GM21423 (cell line): ENCODE results near the gene LRP1B.

ENCODE experiments used
- ATAC-seq: cut with Tn5 transposase; IDR thresholded peaks from one replicate; pipeline ENCODE4 v1.9.1; 2021; ENCODE audit warnings: mild to moderate bottlenecking, moderate library complexity; ENCODE audit not compliant: unreplicated experiment

Gene LRP1B

DNA sequence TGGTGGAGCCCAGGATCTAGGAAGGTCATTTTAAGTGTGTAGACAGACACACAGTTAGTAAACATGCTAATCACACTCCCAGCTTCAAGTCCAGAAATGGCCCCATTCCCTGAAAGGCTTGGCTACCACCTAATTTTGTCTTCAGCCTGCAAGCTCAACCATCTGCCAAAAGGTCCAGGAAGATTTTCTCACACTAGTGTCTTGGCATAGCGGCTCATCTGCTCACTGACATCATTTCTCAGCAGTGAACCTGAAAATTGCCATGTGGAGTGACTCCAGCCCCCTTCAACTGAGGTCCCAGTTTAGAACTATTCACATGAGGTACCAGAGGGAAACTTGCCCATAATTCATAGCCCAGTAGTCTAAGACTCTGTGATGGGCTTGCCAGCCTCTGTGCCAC is 748.9 kb downstream of the LRP1B start:
- ATAC-seq: no peak

GRCh38 chr2:141380008-141380979 is 750.5 kb downstream of the LRP1B start:
- ATAC-seq: no peak

- no peak for ATAC-seq
These were observed 766.0 kb downstream of the LRP1B start for GRCh38 chr2:141364821-141365220.

- no peak for ATAC-seq
These were observed 768.5 kb downstream of the LRP1B start for GRCh38 chr2:141362311-141362710.

GRCh38 chr2:141348481-141348880 is 782.3 kb downstream of the LRP1B start:
- ATAC-seq: no peak

DNA sequence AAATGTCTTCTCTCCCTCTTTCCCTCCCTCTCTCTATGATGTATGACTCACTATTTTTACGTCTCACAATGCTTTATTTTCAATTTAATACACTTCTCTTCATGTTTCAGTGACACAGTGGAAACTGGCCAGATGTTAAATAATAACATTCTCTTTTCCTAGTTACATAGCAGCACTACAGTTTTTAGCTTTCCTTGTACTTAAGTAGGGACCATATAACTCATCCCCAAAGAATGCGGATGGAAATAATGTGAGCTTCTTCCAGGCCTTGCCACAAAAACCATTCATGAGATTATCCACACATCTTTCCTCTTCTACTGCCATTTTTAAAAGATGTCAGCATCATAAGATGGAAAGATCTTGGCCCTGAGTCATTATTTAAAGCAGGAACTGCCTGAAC is 789.4 kb downstream of the LRP1B start:
- no peak for ATAC-seq

DNA sequence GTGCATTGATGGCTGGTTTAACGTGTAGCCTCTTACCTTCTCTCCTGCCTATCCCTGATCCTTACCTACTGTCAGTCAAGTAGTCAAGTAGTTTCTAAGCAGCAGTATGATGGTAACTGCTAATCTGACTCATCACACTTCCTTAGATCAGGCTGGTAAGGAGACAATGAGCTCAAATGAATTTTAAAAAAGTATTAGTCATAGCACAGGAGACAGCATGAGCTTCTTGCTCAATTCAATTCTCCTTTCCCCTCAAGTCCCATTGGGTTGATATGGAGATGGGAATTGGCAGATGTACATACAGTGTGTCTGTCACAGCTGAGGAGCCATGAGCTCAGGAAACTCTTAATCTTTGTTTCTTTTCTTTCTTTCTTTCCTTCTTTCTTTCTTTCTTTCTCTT is 799.7 kb downstream of the LRP1B start:
- ATAC-seq: no peak

- ATAC-seq: no peak
These were observed 800.9 kb downstream of the LRP1B start for GRCh38 chr2:141329964-141330363.

GRCh38 chr2:141323571-141323970 is 807.2 kb downstream of the LRP1B start:
- ATAC-seq: no peak

DNA sequence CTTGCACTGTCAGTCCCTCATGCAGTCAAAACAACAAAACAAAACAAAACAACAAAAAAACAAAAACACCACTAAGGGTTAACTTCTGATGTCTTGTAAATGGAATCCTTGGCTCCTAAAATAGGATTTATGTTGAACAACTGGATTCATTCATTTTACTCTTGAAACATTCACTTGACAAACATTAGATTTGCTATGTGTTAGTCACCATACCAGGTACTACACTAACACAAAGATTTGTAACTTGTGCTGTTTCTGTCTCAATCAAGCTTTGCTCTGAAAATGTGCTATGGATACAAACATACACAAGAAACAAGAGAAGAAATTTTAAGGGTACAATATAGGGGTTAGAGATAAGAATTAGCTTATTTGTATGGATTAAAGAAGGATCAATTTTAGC is 812.8 kb downstream of the LRP1B start:
- no peak for ATAC-seq

DNA sequence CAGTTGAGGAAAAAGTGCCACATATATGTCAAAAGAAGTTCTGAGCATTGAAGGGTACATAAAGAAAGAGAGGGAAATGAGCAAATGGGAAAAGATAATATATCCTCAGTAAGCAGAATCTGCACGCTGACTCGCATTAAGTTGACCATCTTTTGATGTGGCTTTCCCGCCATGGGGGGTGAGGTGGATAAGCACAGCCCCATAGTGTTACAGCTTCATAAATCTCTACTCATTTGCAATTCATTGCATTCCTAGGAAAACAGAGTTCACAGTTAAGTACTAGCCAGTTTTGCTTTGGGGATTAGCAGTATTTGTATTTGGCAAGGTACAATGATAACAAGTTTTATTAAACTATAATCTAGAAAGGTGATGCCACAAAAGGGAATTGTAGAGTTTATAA is 814.2 kb downstream of the LRP1B start:
- ATAC-seq: no peak

DNA sequence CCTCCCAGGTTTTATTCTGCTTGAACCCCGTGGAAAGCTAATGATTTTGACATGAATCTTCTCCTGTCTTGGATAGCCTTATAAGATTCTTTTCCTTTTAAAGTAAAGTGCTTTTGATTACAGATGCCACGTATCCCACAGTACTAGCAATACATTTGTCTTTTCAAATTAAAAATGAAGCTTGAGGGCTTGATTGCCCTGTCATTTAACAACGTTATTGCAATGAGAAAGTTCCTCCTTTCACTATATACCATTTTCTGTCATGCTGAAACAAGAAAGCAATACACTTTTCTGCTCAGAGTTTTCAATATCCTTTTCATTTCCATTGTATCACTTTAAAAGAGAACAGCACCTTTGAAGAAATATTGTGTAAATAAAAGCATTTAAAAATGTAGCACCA is 814.7 kb downstream of the LRP1B start:
- no peak for ATAC-seq

- ATAC-seq: no peak
These were observed 816.8 kb downstream of the LRP1B start for GRCh38 chr2:141313972-141314371.

GRCh38 chr2:141311430-141311829 is 819.4 kb downstream of the LRP1B start:
- ATAC-seq: no peak

DNA sequence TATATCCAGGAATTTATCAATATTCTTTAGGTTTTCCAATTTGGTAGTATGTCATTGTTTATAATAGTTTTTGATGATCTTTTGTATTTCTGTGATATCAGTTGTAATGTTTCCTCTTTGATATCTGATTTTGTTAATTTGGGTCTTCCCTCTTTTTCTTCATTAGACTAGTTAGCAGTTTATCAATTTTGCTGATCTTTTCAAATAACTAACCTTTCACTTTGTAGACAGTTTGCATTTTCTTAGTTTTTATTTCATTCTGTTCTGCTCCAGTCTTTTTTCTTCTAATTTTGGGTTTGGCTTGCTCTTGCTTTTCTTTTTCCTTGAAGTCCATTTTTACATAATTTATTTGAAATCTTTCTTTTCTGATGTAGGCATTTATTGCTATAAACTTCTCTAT is 824.4 kb downstream of the LRP1B start:
- ATAC-seq: no peak

- ATAC-seq: no peak
These were observed 829.3 kb downstream of the LRP1B start for GRCh38 chr2:141301551-141301950.

- ATAC-seq: no peak
These were observed 850.8 kb downstream of the LRP1B start for GRCh38 chr2:141280037-141280436.

DNA sequence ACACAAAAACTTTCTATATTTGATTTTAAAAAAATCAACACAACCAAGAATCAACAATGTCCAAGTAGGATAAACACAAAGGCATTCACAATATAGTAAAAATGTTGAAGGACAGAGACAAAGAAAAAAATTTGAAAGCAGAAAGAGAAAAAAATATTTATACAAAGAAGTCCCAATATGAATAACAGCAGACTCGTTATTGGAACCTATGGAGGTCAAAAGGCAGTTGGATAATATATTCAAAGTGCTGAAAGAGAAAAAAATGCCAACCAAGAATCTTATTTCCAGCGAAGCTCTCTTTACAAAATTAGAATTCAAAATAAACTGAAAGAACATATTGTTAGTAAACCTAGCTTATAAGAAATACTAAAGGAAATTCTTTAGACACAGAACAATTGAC is 859.5 kb downstream of the LRP1B start:
- ATAC-seq: no peak

DNA sequence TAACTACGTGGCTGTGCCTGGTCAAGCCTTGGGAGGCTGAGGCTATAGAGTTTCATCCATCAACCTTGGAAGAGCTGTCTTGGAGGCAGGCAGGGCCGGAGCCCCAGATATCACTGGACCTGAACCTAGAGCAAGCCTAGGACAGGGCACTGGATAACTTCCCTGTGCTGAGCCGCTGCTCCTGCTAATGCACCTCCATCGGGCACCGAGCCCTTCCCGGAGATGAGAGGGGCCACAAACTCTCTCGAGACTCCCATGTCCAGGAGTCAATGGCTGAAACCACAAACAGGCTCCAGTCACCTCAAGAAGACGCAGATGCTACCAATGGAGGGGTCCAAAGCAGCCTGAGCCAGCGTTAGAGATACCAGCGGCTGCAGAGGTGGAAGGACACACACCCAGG is 866.0 kb downstream of the LRP1B start:
- ATAC-seq: no peak

GRCh38 chr2:141260911-141261310 is 869.9 kb downstream of the LRP1B start:
- no peak for ATAC-seq

GRCh38 chr2:141259683-141260082 is 871.1 kb downstream of the LRP1B start:
- ATAC-seq: no peak

- no peak for ATAC-seq
These were observed 888.8 kb downstream of the LRP1B start for GRCh38 chr2:141242008-141242407.

DNA sequence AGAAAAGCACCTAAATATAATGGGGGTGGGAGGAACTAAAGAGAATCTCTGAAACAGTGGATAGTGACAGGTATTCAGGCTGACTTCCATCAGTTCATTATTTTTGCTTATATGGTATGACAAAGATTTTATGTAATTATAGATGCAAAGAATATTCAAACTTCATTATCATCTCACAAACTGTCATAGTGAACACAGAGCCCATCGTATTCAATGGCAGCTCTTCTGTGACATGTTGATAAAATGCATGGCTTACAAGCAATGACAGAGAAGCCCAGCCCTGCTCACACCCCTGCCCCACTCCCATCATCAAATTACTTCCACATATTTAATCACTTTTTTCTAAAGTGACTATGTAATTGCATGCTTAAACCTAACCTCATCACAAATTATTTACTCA is 904.3 kb downstream of the LRP1B start:
- no peak for ATAC-seq
